Stimulated activated effector memory CD8-positive, alpha-beta T cell treated with anti-CD3 and anti-CD28 coated beads, Interleukin-12 subunit alpha, Interleukin-12 subunit beta, amount 100 ng/mL, for 72 hours (primary cell): ENCODE results near the gene ADIPOR2.

Source experiments
- ATAC-seq: fragments of 150-1000 bp; cut with Tn5 transposase; 2 replicates; pipeline ENCODE4 v1.10.0; 2021
- DNase-seq, 2 donors: peaks; one replicate each; pipeline ENCODE4 v3.0.0; 2021 to 2022; ENCODE audit warnings: low spot score in 2 of 2
- H3K27ac Mint-ChIP-seq: one replicate; pipeline ENCODE4 v1.8.0; 2022; ENCODE audit warnings: mild to moderate bottlenecking, mixed read lengths
- H3K36me3 Mint-ChIP-seq: one replicate; pipeline ENCODE4 v1.8.0; 2022; ENCODE audit warnings: mild to moderate bottlenecking, mixed read lengths
- H3K4me1 Mint-ChIP-seq: one replicate; pipeline ENCODE4 v1.8.0; 2022; ENCODE audit warnings: mixed read lengths
- H3K4me3 Mint-ChIP-seq: one replicate; pipeline ENCODE4 v1.8.0; 2022; ENCODE audit warnings: mild to moderate bottlenecking, mixed read lengths
- H3K9me3 Mint-ChIP-seq: one replicate; pipeline ENCODE4 v1.8.0; 2022; ENCODE audit warnings: mixed read lengths

Gene ADIPOR2

GRCh38 chr12:1791104-1791841 lies 100.4 kb downstream of the ADIPOR2 start:
- H3K9me3 Mint-ChIP-seq, result no peaks in the 10 kb centered on the region
- H3K4me3 Mint-ChIP-seq, result peak overlapping the region; percentile 22
- H3K36me3 Mint-ChIP-seq, result peaks cover 16% of the 10 kb centered on the region
- H3K4me1 Mint-ChIP-seq, result peaks cover 29% of the 10 kb centered on the region
- ATAC-seq (peak; percentile 48), DNase-seq (peak in 1 of 2 donors; percentile 72)
- peak overlapping the region; percentile 32 for H3K27ac Mint-ChIP-seq

DNA sequence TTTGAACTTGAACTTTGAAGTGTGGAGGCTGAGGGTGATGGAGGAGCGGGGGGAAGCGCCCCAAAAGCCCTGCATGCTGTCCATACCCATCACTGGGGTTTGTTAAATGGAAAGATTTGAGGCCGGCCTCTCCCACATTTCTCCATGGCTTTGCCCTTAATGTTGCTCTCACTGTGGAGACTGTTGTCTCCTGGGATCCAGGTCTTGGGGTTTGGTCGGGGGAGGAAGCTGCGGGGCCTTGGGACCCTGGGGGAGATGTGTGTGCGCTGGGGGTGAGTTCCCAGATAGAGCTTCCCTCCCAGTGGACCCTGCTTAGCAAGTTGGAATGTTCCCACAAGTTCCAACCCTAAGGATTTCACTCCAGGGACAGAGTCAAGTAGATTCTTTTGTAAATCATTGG lies 101.5 kb downstream of the ADIPOR2 start:
- no peaks in the 10 kb centered on the region for H3K9me3 Mint-ChIP-seq
- peaks cover 6% of the 10 kb centered on the region for H3K36me3 Mint-ChIP-seq
- no peak for ATAC-seq
- peaks cover 29% of the 10 kb centered on the region for H3K4me1 Mint-ChIP-seq
- H3K27ac Mint-ChIP-seq, result peak overlapping the region; percentile 12
- DNase-seq, result no peak
- H3K4me3 Mint-ChIP-seq, result no peak overlapping the region

DNA sequence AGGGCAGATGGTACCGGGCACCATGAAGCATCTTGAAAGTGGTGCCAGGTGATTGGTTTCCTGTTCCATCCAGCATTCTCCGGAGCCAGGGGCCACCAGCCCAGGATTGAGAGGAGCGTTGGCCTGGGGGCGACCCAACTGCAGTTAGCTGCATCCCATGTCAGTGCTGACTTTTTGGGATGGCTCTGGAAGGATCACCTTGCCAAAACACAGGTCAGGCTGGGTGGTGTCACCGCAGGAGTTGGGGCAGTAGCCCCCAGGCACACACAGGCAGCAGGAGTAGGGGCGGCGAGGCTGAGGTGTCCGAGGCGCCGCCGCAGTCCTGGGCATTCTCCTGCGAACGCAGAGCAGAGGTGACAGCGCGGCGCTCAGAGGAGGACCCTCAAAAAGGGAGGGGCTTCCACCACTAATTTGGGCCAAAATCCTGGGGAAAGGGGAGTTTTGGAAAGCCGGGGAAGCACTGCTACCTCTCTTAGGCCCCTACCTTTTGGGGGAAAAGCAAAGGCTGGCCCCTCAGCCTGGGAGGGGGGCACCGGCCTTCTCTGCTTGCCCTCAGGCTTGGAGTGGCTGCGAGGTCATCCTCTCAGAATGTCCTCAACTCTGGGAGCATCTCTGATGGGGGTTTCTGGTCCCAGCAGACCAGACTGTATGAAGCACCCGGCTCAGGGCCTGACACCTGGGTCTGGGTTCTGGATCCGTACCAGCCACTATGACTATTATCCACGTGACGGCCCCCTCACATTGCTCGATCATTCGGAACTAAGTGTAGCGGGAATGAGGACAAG lies 102.7 kb downstream of the ADIPOR2 start:
- H3K9me3 Mint-ChIP-seq, result no peaks in the 10 kb centered on the region
- no peak overlapping the region for H3K4me3 Mint-ChIP-seq
- ATAC-seq (no peak), DNase-seq (no peak)
- peaks cover 6% of the 10 kb centered on the region for H3K36me3 Mint-ChIP-seq
- peaks cover 31% of the 10 kb centered on the region for H3K4me1 Mint-ChIP-seq
- H3K27ac Mint-ChIP-seq, result no peak overlapping the region

DNA sequence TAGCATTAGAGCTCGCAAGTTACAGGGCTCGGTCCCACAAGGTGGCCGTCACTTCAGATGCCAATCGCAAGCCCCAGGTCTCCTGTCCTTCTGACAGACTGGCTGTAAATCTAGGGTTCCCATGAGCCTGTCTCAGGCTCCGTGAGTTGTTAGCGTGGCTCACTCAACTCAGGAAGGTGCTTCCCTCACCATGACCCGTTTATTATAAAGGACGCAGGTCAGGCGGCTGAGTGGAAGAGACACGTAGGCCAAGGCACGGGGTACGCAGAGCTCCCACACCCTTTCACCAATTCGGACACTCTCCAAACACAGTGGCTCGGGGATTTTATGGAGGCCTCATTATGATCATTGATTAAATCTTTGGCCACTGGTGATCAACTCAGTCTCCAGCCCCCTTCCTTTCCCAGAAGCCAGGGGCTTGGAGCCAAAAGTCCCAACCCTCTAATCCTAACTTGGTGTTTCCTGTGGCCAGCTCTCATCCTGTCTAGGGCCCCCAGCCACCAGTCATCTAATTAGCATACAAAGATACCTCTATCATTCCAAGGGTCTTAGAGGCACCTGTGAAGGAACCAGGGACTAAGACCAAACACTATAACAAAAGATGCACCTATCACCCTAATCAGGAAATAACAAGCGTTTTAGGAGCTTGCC lies 103.7 kb downstream of the ADIPOR2 start:
- Mint-ChIP-seq H3K4me3 (no peak overlapping the region), H3K4me1 (peaks cover 35% of the 10 kb centered on the region), H3K9me3 (no peaks in the 10 kb centered on the region), H3K36me3 (peaks cover 6% of the 10 kb centered on the region), H3K27ac (peak overlapping the region; percentile 26)
- DNase-seq, result no peak
- no peak for ATAC-seq

- peak in 1 of 2 donors; percentile 48 for DNase-seq
- no peaks in the 10 kb centered on the region for H3K9me3 Mint-ChIP-seq
- H3K4me3 Mint-ChIP-seq, result peak overlapping the region; percentile 74
- H3K4me1 Mint-ChIP-seq, result peaks cover 32% of the 10 kb centered on the region
- peaks cover 6% of the 10 kb centered on the region for H3K36me3 Mint-ChIP-seq
- peak overlapping the region; percentile 94 for H3K27ac Mint-ChIP-seq
- ATAC-seq, result no peak
Observed at GRCh38 chr12:1795221-1795784, 104.4 kb downstream of the ADIPOR2 start.

- Mint-ChIP-seq H3K4me3 (peak overlapping the region; percentile 74), H3K9me3 (no peaks in the 10 kb centered on the region), H3K36me3 (peaks cover 6% of the 10 kb centered on the region), H3K4me1 (peaks cover 26% of the 10 kb centered on the region), H3K27ac (peak overlapping the region; percentile 94)
- peak; percentile 97 to 99 for DNase-seq
- ATAC-seq, result peak; percentile 96
Observed at GRCh38 chr12:1795785-1796514, 105.1 kb downstream of the ADIPOR2 start.

DNA sequence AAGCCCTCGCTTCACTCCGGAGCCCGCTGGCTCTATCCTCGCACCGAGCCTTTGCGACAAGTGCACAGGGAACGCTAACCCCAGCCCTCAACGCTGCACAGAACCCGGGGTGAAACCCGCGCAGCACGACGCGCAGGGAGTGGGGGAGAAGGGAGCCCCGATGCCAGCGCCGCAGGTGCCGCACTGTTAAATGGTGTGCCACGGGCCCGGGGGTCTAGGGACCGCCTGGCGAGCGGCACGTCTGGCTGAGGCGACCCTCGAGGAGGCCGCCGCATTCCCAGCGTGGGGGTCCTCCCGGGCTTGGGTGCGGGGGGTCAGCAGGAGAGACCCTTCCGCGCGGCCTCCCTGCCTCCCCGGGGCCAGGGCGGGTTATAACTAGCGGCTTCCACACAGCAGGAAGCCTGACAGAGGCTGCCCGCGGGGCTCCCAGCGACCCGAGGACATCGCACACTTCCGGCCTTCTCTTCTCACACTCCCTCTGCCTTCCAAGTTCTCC lies 105.7 kb downstream of the ADIPOR2 start:
- H3K4me3 Mint-ChIP-seq, result peak overlapping the region; percentile 74
- H3K9me3 Mint-ChIP-seq, result no peaks in the 10 kb centered on the region
- ATAC-seq, result peak; percentile 53
- peaks cover 6% of the 10 kb centered on the region for H3K36me3 Mint-ChIP-seq
- peaks cover 20% of the 10 kb centered on the region for H3K4me1 Mint-ChIP-seq
- peak; percentile 37 to 77 for DNase-seq
- H3K27ac Mint-ChIP-seq, result peak overlapping the region; percentile 94

DNA sequence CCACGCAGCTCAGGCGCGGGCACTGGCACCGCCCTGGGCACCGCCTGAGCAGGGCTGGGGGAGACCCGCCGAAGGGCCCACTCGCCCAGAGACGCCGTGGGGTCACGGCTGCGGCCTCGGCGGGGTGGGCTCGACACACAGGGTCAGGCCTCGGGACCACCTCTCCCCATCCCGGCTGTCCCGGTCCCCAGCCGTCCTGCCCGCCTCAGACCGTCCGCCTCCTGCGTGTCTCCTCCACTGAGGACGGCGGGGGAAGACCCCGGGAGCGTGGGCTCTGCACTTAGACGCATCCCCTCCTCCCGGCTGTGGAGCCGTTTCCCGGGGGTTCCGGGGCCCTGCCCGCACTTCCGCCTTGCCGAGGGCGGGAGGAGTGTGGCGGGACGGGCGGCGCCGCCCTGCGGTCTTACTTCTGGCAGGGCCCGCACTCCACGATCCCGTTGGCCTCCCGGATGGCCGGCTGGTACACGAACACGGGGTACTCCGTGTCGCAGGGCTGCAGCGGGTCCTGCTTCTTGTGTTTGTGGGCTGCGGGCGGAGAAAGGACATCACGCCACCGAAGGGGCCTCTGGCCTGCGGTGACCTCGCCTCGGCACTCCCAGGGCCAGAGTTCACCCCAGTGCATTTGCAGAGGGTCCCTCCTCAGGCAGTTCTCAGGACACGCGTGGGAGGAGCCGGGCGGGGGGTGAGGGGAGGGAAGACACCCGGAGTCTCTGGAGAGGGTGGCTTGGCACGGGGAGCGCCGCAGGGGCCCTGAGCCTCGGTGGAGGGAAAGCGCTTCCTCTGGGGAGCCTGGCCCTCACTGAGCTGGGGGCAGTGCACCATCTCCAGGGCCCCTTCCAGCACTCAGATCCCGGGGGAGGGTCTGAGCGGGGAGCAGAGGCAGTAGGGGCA lies 106.4 kb downstream of the ADIPOR2 start:
- peaks cover 13% of the 10 kb centered on the region for H3K4me1 Mint-ChIP-seq
- DNase-seq (peak; percentile 35 to 79), ATAC-seq (peak; percentile 4)
- peak overlapping the region; percentile 94 for H3K27ac Mint-ChIP-seq
- H3K4me3 Mint-ChIP-seq, result peak overlapping the region; percentile 74
- peaks cover 6% of the 10 kb centered on the region for H3K36me3 Mint-ChIP-seq
- no peaks in the 10 kb centered on the region for H3K9me3 Mint-ChIP-seq

GRCh38 chr12:1797991-1798640 lies 107.2 kb downstream of the ADIPOR2 start:
- Mint-ChIP-seq H3K27ac (peak overlapping the region; percentile 70), H3K4me3 (peak overlapping the region; percentile 74)

DNA sequence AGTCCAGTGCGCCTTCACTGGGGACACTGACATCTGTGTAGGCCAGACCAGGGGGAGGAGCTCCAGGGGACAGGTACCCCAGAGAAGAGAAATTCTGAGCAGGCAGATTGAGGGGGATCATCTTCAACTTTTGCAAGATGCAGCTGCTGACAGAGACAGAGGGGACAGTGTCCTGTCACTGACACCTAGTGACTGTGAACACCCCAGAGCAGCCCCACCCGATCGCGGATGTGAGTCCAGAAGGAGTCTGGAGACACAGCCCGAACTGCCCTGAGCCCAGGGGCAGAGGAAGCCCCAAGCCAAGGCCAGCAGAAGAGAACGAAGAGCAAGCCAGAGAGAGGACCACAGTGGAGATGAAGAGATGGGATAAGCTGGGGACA lies 107.8 kb downstream of the ADIPOR2 start:
- H3K27ac Mint-ChIP-seq, result peak overlapping the region; percentile 70

More at GRCh38 chr12:1797991-1798640, 107.2 kb downstream of the ADIPOR2 start:
- Mint-ChIP-seq H3K9me3 (no peaks in the 10 kb centered on the region), H3K36me3 (peaks cover 6% of the 10 kb centered on the region), H3K4me1 (peaks cover 13% of the 10 kb centered on the region)
- DNase-seq (no peak), ATAC-seq (no peak)

GRCh38 chr12:1799051-1799881 lies 108.4 kb downstream of the ADIPOR2 start:
- H3K4me3 Mint-ChIP-seq, result no peak overlapping the region
- peak overlapping the region; percentile 71 for H3K27ac Mint-ChIP-seq
- peaks cover 16% of the 10 kb centered on the region for H3K4me1 Mint-ChIP-seq
- no peaks in the 10 kb centered on the region for H3K9me3 Mint-ChIP-seq
- peaks cover 6% of the 10 kb centered on the region for H3K36me3 Mint-ChIP-seq
- no peak for ATAC-seq
- no peak for DNase-seq

More for the DNA sequence above, 107.8 kb downstream of the ADIPOR2 start:
- peaks cover 6% of the 10 kb centered on the region for H3K36me3 Mint-ChIP-seq
- no peak overlapping the region for H3K4me3 Mint-ChIP-seq
- no peaks in the 10 kb centered on the region for H3K9me3 Mint-ChIP-seq
- H3K4me1 Mint-ChIP-seq, result peaks cover 13% of the 10 kb centered on the region
- no peak for DNase-seq
- no peak for ATAC-seq

- Mint-ChIP-seq H3K36me3 (peaks cover 6% of the 10 kb centered on the region), H3K9me3 (no peaks in the 10 kb centered on the region), H3K27ac (peak overlapping the region; percentile 71), H3K4me1 (peaks cover 22% of the 10 kb centered on the region), H3K4me3 (no peak overlapping the region)
- ATAC-seq (no peak), DNase-seq (no peak)
Observed at GRCh38 chr12:1799882-1800400, 109.1 kb downstream of the ADIPOR2 start.
